OCI-LY1 (cell line): ENCODE results near the gene ATP2B2.

Experiments
- H2AFZ ChIP-seq: fragments of 200-600 bp; sonication (generic), shearing (Covaris generic); 2 replicates; pipeline ENCODE4 v1.6.0; 2014; ENCODE audit warnings: antibody characterized with exemption, mild to moderate bottlenecking, low read length
- H3F3A ChIP-seq: fragments of 200-600 bp; sonication (generic), shearing (Covaris generic); 2 replicates; pipeline ENCODE4 v1.6.0; 2014; ENCODE audit warnings: mild to moderate bottlenecking, antibody characterized with exemption, low read length, moderate library complexity; ENCODE audit not compliant: insufficient read depth
- H3K27ac ChIP-seq: fragments of 200-600 bp; sonication (generic); 2 replicates; pipeline ENCODE4 v1.5.1; 2014; ENCODE audit warnings: low read length, mixed run types, mild to moderate bottlenecking, low read depth; ENCODE audit not compliant: poor library complexity, severe bottlenecking
- H3K27me3 ChIP-seq: fragments of 200-600 bp; sonication (generic); 2 replicates; pipeline ENCODE4 v1.6.0; 2014; ENCODE audit warnings: antibody characterized with exemption, mild to moderate bottlenecking, low read length, moderate library complexity; ENCODE audit not compliant: insufficient read depth
- H3K36me3 ChIP-seq: fragments of 200-600 bp; sonication (generic); 2 replicates; pipeline ENCODE4 v1.6.1; 2014; ENCODE audit warnings: mild to moderate bottlenecking, antibody characterized with exemption, low read length, moderate library complexity, mixed read lengths; ENCODE audit not compliant: insufficient read depth
- H3K4me1 ChIP-seq: fragments of 200-600 bp; sonication (generic); 2 replicates; pipeline ENCODE4 v1.5.1; 2014; ENCODE audit warnings: mild to moderate bottlenecking, low read length, moderate library complexity; ENCODE audit not compliant: insufficient read depth, severe bottlenecking
- H3K4me2 ChIP-seq: fragments of 200-600 bp; sonication (generic), shearing (Covaris generic); 2 replicates; pipeline ENCODE4 v1.6.1; 2014; ENCODE audit warnings: low read length
- H3K4me3 ChIP-seq: fragments of 200-600 bp; sonication (generic); 2 replicates; pipeline ENCODE4 v1.5.1; 2014; ENCODE audit warnings: low read length, low read depth, mild to moderate bottlenecking, mixed read lengths; ENCODE audit not compliant: poor library complexity, severe bottlenecking
- H3K79me2 ChIP-seq: fragments of 200-600 bp; shearing (Covaris generic); 2 replicates; pipeline ENCODE4 v1.6.1; 2016; ENCODE audit warnings: mixed run types, low read length, mixed read lengths; ENCODE audit not compliant: insufficient read depth
- H3K9ac ChIP-seq: fragments of 200-600 bp; sonication (generic), shearing (Covaris generic); 2 replicates; pipeline ENCODE4 v1.6.1; 2014; ENCODE audit warnings: mild to moderate bottlenecking, low read length, mixed read lengths
- H3K9me2 ChIP-seq: fragments of 200-600 bp; sonication (generic), shearing (Covaris generic); 2 replicates; pipeline ENCODE4 v1.6.1; 2014; ENCODE audit warnings: low read depth, mild to moderate bottlenecking, low read length, mixed read lengths
- H3K9me3 ChIP-seq: fragments of 200-600 bp; shearing (Covaris generic); 2 replicates; pipeline ENCODE4 v1.6.1; 2014; ENCODE audit warnings: low read length, mixed read lengths
- H4K20me1 ChIP-seq: fragments of 200-600 bp; sonication (generic), shearing (Covaris generic); 2 replicates; pipeline ENCODE4 v1.6.0; 2016; ENCODE audit warnings: mild to moderate bottlenecking, low read length; ENCODE audit not compliant: insufficient read depth
- EZH2 ChIP-seq: fragments of 200-600 bp; sonication (generic), shearing (Covaris generic); IDR thresholded peaks from 2 replicates; pipeline ENCODE4 v1.8.0; 2017; ENCODE audit warnings: borderline replicate concordance, mixed run types, mild to moderate bottlenecking, antibody characterized with exemption, low read length, moderate library complexity, mixed read lengths
- TF ChIP-seq, protein P1 (sequence below): fragments of 200-600 bp; sonication (generic), shearing (Covaris generic); IDR thresholded peaks from 2 replicates; pipeline ENCODE4 v1.5.1; 2017; ENCODE audit warnings: mild to moderate bottlenecking, antibody characterized with exemption, low read length, moderate library complexity, mixed read lengths

Gene ATP2B2

DNA sequence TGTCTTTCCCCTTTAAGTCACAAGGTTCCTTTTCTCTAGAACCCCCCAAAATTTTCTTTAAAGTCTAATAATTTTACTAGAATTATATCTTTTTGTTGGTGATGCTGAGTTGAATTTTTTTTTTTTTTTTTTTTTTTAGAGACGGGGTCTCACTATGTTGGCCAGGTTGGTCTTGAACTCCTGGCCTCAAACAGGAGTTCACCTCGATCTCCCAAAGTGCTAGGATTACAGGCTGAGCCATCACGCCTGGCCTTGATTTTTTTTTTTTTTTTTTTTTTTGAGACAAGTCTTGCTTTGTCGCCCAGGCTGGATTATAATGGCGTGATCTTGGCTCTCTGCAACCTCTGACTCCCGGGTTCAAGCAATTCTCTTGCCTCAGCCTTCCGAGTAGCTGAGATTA, 196.7 kb downstream of the ATP2B2 start:
- no peak overlapping the region for H3K27ac ChIP-seq
- TF ChIP-seq, protein P1, sequence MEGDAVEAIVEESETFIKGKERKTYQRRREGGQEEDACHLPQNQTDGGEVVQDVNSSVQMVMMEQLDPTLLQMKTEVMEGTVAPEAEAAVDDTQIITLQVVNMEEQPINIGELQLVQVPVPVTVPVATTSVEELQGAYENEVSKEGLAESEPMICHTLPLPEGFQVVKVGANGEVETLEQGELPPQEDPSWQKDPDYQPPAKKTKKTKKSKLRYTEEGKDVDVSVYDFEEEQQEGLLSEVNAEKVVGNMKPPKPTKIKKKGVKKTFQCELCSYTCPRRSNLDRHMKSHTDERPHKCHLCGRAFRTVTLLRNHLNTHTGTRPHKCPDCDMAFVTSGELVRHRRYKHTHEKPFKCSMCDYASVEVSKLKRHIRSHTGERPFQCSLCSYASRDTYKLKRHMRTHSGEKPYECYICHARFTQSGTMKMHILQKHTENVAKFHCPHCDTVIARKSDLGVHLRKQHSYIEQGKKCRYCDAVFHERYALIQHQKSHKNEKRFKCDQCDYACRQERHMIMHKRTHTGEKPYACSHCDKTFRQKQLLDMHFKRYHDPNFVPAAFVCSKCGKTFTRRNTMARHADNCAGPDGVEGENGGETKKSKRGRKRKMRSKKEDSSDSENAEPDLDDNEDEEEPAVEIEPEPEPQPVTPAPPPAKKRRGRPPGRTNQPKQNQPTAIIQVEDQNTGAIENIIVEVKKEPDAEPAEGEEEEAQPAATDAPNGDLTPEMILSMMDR, result no peak
- no peak overlapping the region for H3K9ac ChIP-seq
- no peak overlapping the region for H3K4me2 ChIP-seq
- no peaks in the 10 kb centered on the region for H3K27me3 ChIP-seq
- peaks cover 92% of the 10 kb centered on the region for H3K36me3 ChIP-seq
- H2AFZ ChIP-seq, result no peak overlapping the region
- H3K9me3 ChIP-seq, result no peaks in the 10 kb centered on the region
- H3K4me3 ChIP-seq, result no peak overlapping the region
- H4K20me1 ChIP-seq, result no peaks in the 10 kb centered on the region
- no peaks in the 10 kb centered on the region for H3K79me2 ChIP-seq
- H3F3A ChIP-seq, result no peaks in the 10 kb centered on the region; the same call in 1 of the 2 replicates
- H3K4me1 ChIP-seq, result no peaks in the 10 kb centered on the region
- H3K9me2 ChIP-seq, result no peaks in the 10 kb centered on the region

DNA sequence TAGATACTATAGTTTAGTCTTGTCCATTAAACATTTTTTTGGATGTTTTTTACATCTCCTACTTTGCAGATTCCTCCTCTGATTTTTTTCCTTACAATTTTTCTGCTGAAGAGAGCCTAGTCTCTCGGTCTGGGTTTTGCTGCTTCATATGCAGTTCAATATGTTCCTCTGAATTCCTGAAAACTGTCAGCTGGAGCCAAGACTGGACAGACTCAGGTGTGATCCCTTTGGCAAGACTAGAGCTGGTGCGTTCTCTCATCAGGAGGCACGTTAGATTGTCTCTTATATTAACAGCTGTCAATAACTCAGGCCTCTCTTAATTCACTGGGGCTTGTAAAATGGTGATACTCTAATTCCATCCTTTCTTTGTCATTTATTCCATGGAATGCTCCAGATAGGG, 199.2 kb downstream of the ATP2B2 start:
- no peak overlapping the region for H3K9ac ChIP-seq
- H3K27me3 ChIP-seq, result no peaks in the 10 kb centered on the region
- H3K27ac ChIP-seq, result no peak overlapping the region
- H3K4me1 ChIP-seq, result no peaks in the 10 kb centered on the region
- no peaks in the 10 kb centered on the region for H3K79me2 ChIP-seq
- no peaks in the 10 kb centered on the region for H3K9me2 ChIP-seq
- TF ChIP-seq, protein P1, result no peak
- TF ChIP-seq EZH2, result no peak
- no peaks in the 10 kb centered on the region for H3K9me3 ChIP-seq
- no peaks in the 10 kb centered on the region for H4K20me1 ChIP-seq
- no peak overlapping the region for H3K4me2 ChIP-seq
- H3F3A ChIP-seq, result no peaks in the 10 kb centered on the region; the same call in 1 of the 2 replicates
- peaks cover 92% of the 10 kb centered on the region for H3K36me3 ChIP-seq
- H2AFZ ChIP-seq, result no peak overlapping the region
- H3K4me3 ChIP-seq, result no peak overlapping the region

DNA sequence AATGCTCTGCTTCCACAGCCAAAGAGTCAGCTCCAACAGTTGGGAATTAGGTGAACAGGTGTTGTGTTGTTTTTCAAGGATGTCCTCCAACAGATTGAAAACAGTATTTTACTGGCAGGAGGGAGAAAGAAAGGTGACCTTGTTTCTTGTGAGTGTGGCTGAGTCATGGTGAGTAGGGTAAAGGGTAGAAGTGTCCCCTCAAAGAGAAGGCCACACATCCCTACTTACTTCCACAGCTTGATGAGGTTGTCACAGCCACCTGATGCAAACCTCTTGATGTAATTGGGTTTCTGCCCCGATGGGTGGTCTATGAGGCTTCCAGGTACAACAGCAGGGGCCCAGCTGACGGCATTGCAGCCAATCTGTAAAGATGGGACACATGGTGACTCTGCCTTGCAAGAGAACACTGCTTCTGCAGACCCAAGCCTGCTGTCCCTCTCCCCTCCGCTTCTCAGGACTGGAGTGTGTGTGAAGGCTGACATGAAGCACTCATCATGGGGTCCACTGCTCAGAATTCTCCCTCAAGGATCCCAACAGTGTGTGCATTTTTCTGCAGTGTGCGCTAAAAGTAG, 200.0 kb downstream of the ATP2B2 start:
- Histone ChIP-seq H3K4me1 (no peaks in the 10 kb centered on the region), H3K9ac (no peak overlapping the region), H3K4me3 (no peak overlapping the region), H3K9me2 (no peaks in the 10 kb centered on the region), H2AFZ (no peak overlapping the region), H3F3A (no peaks in the 10 kb centered on the region; the same call in 1 of the 2 replicates), H3K9me3 (no peaks in the 10 kb centered on the region), H4K20me1 (no peaks in the 10 kb centered on the region), H3K4me2 (no peak overlapping the region), H3K27me3 (no peaks in the 10 kb centered on the region), H3K36me3 (peaks cover 92% of the 10 kb centered on the region), H3K79me2 (no peaks in the 10 kb centered on the region), H3K27ac (no peak overlapping the region)
- TF ChIP-seq, protein P1, result no peak
- no peak for TF ChIP-seq EZH2
